HG03095 (cell line): ENCODE results near the gene NDUFV3.
"Not testable (repeated sequence)": the region's sequence is repeated elsewhere in the genome, so short reads cannot be mapped to it uniquely, and the experiment has no call there.

Experiments
- ATAC-seq: cut with Tn5 transposase; IDR thresholded peaks from one replicate; pipeline ENCODE4 v1.9.1; 2021; ENCODE audit warnings: moderate library complexity; ENCODE audit not compliant: unreplicated experiment

The NDUFV3 gene

DNA sequence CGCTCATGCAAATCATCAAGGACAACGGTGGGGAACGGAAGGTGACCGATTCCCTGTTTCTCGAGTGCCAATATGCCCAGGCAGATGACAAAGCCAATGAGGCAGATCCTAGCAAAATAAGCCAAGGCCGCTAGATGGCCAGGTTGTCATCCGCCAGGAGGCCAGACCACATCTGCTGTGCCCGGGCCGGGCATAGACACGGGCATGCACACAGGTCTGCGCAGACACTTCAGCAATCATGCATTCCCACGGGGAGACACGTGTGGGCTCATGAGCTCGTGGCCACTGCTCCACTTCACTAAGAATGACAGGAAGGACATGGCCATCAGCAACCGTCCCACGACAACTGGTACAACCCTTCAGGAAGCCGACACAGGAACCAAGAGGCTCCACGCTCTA lies 37.2 kb upstream of the NDUFV3 start:
- ATAC-seq, result no peak

- no peak for ATAC-seq
Measured at GRCh38 chr21:42857216-42857615, 35.9 kb upstream of the NDUFV3 start.

DNA sequence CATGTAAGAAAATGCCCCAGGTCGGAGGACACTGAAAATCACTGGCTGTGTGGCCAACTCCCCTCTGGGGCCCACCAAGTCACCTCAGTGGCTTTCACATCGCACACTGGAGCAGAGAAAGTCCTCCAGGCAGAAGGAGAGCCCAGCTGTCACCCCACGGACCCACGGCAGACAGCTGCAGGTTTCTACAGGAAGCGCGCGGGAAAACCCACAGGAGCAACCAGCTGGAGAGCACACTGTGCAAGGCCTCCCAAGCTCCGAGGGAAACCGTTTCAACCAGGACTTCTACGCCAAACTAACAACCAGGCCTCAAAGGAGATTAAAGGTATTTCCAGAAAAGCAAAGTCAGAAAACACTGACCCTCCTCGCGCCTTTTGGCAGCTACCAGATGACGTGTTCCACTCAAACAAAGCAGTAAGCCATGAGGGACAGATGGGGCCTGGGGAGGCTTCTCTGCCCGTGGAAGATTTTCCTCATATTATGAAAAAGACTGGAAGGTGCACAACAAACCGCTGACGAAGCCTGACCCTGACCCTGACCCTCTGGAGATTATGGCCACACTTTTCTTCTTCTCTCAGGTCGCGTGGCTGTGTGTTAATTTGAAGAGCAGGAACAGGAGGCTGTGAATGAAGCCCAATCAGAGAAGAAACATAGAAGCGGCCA lies 34.8 kb upstream of the NDUFV3 start:
- no peak for ATAC-seq

GRCh38 chr21:42858957-42859890 lies 33.9 kb upstream of the NDUFV3 start:
- ATAC-seq, result no peak

GRCh38 chr21:42859891-42860230 lies 33.2 kb upstream of the NDUFV3 start:
- ATAC-seq, result no peak

DNA sequence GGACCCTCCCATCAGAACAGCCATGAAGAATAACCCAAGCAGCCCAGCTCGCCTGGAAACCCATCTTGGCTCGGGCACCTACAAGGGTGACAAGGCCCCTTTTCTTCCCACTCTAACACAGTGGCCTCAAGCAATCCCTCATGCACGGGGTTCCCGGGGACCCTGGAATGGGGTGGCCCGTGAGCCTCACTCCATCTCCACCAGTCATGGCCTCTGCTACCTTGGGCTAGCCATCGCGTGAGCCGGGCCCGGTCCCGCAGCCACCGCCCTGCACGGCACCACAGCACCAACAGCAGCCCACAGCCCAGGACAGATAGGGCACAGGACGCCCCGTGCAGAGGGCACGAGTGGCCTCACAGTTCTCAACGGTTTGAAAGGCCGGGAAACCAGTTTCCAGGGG lies 32.8 kb upstream of the NDUFV3 start:
- no peak for ATAC-seq

DNA sequence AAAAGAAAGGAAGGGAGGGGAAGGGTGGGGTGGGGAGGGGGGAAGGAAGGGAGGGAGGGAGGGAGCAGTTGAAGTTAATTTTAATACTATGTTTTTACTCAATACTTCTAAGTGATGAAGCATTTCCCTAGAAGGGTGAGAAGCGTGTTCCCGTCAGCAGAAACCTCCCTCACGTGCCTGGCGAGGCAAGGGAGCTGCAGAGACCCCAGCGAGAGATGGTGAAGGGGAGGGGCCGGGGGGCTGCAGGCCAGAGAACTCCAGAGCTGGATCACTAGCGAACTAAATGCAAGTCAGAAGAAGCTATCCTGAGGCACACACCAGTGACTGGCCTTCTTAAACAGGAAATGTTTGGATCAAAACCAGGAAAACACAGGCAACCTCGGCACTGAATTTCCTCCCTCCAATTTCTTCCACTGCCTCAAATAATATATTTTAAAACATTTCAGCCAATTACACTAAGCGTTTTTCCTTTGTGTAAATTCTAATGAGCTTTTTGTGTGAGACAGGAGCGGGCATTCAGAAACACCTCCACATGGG lies 31.7 kb upstream of the NDUFV3 start:
- ATAC-seq, result no peak

DNA sequence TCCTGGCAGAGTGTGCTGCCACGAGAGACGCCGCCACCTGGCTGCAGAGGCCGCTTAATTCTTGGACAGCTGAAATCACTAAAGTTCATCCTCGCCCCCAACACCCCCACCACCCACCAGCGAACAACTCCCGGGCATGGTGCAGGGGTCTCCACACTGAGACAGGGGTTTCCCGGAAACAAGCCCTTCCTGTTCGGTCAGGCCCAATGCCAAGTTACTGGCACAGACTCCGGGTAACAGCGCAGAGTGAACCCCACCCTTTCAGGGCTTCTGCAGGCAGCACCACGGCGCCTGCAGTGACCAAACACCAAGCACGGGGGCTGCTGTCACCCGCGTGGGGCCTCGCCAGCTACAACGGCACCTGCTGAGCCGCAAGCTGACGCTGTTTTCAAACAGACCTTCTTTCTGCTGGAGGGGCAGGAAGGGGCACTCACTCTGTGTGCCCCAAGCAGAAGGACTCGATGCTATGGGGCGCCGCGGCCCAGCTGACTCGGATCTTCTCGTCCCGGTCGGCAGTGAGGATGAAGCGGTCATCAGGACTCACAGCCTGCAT lies 31.2 kb upstream of the NDUFV3 start:
- ATAC-seq, result no peak

DNA sequence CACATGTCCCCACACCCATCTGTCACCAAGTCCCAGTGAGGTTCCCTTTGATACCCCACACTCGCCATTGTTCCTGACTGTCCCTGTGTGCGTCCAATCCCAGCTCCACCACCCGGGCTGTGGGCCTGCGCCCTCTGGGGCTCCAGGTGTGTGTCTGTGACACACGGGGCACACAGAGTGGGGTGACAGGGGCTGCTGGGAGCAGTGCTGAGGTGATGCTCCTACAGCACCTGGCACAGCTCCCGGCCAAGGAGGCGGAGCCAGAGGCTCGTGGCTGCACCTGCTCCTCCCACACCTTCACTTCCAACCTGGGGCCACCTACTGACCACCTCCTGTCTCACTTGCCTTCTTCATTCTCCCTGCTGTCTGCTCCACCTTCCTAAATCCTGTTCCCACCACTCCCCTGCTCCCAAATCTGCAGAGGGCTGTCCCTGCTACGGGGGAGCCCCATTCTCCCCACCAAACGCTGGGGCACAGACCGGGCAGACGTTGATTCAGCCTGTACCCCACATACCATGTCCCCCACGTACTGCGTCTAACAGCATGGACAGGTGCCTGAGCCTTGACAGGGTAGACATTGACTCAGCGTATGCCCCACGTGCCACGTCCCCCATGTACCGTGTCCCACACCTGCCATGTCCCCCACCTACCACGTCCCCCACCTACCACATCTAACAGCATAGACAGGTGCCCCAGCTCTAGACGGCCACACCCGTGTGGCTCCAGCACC lies 30.2 kb upstream of the NDUFV3 start:
- ATAC-seq, result no peak

DNA sequence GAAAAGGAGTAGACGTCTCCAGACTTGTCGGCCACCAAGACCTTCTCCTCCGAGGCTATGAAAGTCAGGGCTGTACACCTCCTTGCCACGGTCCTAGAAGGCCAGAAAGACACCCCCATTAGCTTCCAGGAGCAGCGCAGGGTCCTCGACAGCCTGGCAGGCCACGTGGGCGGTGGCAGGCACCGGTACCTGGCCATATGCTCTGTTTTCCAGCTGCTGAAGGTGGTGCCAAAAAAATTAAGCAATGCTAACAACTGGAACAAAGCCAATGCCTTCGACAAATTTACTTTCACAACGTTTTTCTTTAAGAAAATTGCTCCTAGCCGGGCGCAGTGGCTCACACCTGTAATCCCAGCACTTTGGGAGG lies 29.6 kb upstream of the NDUFV3 start:
- ATAC-seq, result no peak

- ATAC-seq, result no peak
Measured at GRCh38 chr21:42864286-42864685, 28.8 kb upstream of the NDUFV3 start.

DNA sequence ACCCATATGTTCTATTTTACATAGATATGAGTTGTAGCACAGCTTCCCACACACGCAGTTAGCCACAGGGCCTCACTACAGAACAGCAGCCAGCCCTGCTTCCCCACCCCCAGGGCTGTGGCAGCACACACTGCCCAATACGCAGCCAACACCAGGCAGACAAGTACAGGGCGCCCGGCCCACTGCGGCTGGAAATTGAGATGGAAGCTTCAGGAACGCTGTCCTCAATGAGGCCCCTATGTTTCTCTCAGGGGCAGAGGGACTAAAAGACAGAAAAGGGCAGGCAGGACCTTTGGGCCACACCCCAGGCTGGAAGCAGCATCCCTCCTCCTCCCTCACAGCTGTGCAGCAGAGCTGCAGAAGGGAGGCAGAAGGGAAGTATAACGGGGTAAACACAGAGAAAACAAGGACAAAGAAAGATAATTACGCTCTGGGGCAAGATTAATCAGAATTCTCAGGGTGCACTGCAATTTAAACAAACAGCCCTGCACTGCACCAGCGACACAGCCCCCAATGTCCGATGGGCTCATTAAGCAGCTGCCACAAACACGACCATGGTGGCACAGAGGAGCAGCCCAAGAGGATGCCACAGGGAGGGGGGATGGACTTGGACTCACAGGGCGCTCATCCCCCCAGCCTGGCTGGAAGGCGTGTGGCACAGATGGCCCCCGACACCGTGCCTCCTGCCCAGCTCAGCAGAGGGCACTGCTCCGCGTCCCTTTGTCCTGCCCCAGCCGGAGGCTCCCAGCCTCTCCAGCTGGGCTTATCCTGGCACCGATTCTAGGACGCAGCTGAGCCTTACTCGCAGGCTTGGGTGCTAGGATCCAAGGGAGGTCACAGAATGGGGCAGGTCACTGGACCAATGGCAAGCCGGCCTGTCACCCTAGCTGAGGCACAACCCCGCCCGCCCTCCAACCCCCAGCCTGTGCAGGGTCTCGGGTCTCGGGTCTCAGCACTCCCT lies 28.0 kb upstream of the NDUFV3 start:
- ATAC-seq, result no peak

- no peak for ATAC-seq
Measured at GRCh38 chr21:42865776-42866160, 27.3 kb upstream of the NDUFV3 start.

GRCh38 chr21:42868196-42868595 lies 24.9 kb upstream of the NDUFV3 start:
- no peak for ATAC-seq

- ATAC-seq, result no peak
Measured at GRCh38 chr21:42873096-42873495, 20.0 kb upstream of the NDUFV3 start.

- not testable (repeated sequence) for ATAC-seq
Measured at GRCh38 chr21:42875811-42876210, 17.3 kb upstream of the NDUFV3 start.

DNA sequence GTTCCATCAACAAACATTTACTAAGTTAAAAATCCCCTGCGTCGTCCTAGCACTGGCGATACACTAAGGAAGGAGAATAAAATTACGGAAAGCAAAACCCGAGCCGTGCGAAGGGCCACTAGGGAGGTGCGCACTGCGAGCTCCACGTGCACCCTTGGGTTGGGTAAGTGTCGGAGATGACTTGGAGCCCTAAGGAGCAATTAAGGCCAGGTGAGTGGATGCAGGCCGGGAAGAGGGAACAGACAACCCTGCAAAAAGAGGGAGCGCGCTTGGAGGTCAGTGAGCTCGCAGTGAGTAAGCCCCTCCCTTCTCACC lies 14.5 kb upstream of the NDUFV3 start:
- ATAC-seq, result peak; percentile 28

DNA sequence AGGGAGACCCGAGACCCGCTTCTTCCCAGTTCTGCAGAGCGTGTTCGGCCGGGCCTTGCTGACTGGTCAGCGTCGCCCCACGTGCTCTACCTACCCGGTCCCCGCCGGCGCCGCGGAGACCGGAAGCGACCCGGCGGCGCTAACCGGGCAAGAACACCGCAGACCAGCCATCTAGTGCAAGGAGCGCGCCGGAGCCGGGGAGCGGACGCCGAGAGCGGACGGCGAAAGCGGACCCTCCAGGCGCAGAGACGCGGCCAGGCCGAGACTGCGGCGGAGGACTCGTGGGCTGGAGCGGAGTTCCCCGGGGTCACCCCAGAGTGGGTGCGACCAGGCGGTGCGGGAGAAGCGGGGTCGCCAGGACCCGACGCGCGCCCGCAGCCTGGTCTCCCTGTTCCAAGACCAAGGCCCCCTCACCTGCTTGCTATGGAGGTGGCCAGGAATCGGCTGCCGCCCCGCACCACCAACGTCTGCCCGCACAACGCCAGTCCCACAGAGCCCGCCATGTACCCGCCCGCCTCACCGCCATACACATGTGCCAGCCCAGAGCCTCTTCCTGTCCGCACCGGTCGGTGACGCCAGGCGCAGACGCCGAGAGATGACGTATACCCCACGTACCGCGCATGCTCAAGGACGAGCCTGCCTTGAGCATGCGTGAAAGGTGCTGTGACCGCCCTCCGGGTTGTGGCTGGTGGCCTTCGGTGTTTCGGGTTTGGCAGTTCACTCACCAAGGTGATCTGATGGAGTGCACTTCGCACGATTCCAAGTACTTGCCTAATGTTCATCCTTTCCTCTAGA lies 13.9 kb upstream of the NDUFV3 start, which contains the start of gene WDR4:
Gene WDR4, minus strand, starts transcription at position 547 of the 795 bp plus-strand sequence. Its CDS starts 44 bp downstream, at position 503.
- peak; percentile 78 for ATAC-seq

DNA sequence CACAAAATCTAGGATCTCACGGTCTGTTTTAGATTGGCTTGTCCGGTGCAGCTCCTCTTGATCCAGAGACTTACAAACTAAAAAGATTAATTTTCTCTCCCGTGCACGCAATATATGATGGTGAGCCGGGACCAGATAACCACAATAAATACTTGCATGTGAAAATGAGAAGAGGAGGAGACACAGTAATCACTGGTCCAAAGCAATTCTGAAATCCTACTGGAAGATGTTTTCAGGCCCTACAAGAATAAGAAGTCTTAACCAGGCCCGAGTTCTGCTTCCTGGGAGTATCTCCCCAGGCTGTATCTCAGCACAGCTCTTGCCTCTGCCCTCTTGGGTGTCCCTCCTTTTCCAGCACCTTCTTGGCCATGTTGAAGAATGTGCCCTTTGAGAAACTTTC lies 12.8 kb upstream of the NDUFV3 start:
- ATAC-seq, result no peak
